ENCODE data around the gene SWI5.
A peak's percentile ranks its signal among the peaks of the same experiment; 100 is the strongest.
"Not testable (repeated sequence)": the region's sequence is repeated elsewhere in the genome, so short reads cannot be mapped to it uniquely, and the experiment has no call there.

Gene SWI5

DNA sequence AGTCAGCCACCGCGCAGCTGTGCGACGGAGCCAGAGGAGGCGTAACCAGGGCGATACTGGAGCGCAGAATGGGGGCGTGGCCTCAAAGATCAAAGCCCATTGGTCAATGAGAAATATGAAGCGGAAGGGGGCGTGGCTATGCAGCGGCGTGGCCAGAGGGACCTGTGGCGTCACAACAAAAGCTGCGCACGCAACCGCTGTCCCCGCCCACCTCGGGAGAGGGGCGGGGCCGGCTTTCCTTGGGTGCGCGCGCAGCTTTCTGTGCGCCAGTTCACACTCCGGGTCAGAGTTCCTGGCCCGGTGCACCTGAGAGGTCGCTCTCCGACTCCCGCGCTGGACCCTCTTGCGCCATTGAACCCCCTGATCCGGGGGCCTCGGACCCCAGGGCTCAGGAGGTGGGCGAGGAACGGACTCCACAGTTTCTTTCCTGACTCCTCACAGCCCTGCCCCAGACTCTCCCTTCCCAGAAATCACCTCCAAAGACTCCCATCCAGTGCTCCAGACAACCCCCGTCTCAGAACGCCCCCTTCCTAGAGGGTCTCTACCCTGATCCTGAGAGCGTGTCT, at the start of gene SWI5:
TSS of gene SWI5 (plus strand) at position 269 of the 566 bp plus-strand sequence.
- peak; percentile 100 for DNase-seq

DNA sequence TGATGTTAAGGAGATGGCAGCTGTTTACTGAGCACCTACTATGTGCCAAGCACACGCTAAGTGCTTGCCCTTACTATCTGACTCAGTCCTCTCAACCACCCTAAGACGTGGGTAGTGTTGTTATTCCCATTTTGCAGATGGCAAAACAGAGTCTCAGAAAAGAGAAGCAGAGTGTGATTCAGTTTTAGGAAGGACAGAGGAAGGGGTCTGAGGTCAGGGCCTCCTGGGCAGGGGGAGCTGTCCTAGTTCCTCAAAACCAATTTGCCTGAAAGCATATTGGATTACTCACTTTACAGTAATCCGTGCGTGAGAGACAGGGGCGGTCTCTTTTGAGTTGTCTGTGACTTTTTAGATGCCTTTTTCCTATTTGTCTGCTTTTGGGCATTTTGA, 49.7 kb upstream of the SWI5 start:
- no peak for DNase-seq

DNA sequence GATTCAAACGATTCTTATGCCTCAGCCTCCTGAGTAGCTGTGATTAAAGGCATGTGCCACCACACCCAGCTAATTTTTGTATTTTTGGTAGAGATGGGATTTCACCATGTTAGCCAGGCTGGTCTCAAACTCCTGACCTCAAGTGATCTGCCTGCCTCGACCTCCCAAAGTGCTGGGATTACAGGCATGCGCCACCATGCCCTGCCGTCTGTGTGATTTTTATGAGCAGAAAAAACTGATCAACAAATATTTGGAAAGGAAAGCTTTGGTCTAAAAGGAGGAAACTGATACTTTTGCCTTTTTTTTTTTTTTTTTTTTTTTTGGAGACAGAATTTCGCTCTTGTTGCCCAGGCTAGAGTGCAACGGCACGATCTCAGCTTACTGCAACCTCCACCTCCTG, 45.2 kb upstream of the SWI5 start:
- not testable (repeated sequence) for DNase-seq

DNA sequence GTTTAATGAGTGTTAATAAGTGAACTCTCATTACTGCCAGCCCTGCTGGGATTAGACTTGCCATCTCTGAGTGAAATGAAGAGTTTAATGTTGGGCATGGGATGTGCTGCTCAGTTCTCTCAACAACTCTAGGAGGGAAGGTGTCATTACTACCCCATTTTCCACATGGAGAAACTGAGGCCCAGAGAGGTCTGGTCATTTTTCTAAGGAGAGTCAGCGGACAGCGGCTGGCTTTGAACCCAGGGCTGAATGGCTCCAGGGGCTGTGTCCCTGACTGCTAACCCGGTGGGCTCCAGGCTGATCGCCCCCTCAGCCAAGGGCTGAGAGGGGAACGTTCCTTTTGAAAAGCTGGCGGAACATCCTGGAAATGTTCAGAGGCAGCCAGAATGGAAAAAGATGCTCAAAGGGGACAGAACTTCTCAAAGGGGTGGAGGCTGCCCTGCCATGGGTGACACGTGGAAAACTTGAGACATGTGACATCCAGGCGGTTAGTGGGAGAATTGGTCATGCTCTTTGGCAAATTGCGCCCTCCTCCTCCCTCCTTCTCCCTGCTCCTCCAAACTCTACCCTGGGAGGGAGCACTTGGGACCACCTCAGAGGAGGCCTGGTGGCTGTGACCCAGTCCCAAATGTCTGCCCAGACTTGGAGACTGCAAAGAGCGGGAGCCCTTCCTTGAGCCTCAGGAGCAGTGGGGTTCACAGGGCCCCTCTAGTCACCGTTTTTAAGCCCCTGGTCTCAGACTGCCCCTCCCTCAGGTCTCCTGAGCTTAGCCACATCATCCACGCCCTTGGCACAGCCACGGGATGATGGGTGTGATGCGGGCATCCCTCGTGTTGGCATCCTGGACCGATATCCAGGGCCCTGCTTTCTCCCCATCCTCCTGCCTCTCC, 44.2 kb upstream of the SWI5 start:
- no peak for DNase-seq

DNA sequence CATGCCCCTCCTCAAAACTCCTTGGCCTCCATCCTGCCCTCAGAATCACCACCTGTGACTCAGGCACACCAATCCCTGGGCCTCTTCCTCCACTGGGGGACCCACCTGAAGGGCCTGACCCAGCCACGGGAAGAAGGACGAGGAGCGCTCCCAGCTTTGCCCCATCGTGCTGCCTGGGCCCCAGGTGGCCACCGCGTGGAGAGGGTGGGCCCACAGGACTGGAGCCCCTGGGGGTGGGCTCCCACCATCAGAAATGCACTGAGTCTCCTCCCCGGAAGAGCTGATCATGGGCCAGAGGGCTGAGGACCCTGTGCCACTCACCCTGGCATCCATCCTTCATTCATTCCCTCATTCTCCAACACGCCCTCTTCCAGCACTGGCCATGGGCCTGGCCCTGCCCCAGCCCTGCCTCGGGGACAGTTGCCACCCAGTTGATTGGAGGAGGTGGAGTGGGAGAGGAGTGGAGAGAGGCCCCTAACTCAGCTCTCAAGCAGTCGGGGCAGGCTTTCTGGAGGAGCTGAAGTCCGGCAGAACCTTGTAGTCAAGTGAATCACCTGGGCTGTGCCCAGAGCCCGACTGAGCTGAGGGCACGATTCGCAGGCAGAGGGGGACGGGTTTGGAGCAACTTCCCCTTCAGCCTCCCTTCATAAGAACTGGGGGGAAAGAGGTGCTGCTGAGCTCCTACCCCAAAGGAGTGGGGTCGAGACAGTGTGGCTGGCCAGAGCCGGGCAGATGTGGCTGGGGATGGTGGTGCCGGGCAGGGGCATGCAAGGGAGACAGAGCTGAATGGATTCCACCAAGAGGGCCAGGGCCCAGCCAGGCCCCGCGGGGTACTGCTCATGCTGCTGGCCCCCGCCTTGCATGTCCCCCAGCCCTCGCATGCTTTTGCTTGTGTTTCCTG, 43.3 kb upstream of the SWI5 start:
- no peak for DNase-seq

- no peak for DNase-seq
Observed at GRCh38 chr9:128233817-128234406, 42.2 kb upstream of the SWI5 start.

GRCh38 chr9:128242124-128242523, 34.0 kb upstream of the SWI5 start:
- DNase-seq = no peak

DNA sequence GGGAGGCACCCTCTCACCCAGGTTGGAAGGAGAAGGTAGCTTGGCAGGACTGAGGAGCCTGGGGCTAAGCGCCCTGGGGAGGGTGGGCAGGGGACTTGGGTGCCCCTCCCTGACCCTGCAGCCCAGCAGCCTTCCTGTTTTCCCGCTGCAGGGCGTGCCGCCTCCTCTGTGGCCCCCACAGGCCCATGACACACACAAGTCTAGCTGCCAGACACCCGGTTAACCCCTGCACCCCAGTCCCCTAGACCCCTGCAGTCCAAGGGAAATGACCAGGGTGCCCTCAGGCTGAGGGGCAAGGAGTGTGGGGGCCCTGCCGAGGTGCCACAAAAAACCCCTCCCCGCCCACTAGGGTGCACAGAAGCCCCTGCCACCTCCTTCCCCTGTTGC, 33.3 kb upstream of the SWI5 start:
- no peak for DNase-seq

- DNase-seq = no peak
Observed at GRCh38 chr9:128243215-128244018, 32.7 kb upstream of the SWI5 start.

DNA sequence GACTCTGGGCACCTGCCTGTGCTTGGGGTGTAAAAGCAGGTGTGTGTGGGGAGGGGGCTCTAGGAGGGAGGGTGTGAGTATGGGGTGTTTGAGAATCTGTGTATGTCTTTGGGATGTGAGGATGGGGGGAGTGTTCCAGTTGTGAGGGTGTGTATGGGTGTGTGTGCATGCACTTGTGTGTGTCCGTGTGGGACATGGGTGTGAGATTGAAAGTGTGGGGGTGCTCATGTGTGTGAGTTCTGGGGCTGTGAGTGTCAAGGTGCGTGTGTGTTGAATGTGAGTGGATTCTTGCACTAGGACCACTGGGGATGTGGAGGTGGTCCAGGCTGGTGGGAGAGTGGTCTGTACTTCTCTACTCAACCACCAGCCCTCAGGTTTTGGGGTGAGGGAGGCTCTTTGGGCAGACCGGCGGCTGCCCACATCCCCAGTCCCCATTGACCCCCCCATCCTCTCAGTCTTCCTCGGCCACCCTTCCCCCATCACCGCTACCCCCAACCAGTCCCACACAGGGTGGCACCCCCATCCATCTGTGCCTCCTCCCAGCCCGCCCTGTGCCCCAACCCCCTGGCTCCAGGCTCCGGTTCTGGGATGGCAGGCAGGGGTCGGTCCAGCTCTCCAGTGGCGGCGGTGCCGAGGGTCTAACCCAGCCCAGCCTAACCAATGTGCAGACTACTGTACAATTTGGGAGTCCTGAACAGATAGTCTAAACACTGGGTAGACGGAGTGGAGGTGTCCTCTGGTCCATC, 31.8 kb upstream of the SWI5 start:
- DNase-seq = no peak

- DNase-seq = no peak
Observed at GRCh38 chr9:128244837-128245231, 31.2 kb upstream of the SWI5 start.

DNA sequence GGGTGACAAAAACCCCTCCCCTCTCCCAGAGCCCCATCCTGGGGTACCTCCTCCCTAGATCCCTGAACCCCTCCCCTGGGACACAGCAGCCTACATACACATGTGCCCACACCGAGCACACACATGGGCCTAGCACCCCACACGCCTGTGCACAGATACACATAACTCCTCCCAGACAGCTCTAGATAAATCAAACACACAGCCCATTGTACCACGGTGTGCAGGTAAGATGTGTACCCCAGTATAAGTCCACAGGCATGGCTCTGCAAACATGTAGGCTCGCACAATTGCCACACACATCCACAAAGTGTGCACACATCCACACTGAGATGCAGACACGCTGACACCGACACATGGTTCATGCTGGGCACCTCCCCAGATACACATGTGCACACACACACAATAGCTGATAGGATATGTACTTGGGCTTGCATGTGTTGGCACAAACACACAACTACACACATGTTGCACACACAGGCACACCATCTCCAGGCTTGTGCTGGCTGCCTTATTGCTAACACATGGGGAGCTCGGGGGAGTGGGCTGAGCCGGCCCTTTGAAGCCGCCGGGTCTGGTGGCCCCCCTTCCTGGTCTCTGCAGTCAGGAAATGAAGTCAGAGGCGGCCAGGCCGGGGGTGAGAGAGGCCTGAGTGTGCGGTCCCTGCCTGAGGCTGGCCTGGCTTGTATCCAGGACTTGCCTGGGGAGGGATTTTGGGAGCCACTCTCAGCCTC, 30.5 kb upstream of the SWI5 start:
- DNase-seq = no peak

DNA sequence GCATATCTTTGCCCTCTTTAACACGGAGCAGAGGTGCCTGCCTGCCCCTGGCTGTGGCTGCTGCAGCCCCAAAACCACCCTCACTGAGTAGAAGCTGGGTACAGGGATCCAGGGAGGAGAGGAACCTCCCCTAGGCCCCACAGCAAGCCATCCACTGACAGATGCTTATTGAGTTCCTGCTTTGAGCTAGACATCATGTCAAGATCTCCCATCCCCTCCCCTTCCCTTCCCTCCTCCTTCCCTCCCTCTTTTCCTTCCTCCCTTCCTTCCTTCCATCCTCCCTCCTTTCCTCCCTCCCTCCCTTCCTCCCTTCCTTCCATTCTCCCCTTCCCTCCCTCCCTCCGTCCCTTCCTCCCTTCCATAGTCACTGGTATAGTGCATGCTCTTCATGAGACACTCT, 29.6 kb upstream of the SWI5 start:
- DNase-seq = no peak

- DNase-seq = no peak
Observed at GRCh38 chr9:128247226-128247803, 28.8 kb upstream of the SWI5 start.

DNA sequence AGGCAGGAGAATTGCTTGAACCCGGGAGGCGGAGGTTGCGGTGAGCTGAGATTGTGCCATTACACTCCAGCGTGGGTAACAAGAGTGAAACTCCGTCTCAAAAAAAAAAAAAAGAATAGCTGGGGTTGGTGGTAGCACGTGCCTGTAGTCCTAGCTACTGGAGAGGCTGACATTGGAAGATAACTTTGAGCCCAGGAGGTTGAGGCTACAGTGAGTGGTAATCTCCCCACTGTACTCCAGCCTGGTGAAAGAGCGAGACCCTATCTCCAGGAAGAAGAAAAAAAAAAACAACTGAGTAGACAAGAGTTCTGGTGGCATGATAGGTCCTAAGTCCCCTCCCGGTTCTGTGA, 26.5 kb upstream of the SWI5 start:
- no peak for DNase-seq

GRCh38 chr9:128249908-128250838, 25.9 kb upstream of the SWI5 start:
- DNase-seq = peak; percentile 96

DNA sequence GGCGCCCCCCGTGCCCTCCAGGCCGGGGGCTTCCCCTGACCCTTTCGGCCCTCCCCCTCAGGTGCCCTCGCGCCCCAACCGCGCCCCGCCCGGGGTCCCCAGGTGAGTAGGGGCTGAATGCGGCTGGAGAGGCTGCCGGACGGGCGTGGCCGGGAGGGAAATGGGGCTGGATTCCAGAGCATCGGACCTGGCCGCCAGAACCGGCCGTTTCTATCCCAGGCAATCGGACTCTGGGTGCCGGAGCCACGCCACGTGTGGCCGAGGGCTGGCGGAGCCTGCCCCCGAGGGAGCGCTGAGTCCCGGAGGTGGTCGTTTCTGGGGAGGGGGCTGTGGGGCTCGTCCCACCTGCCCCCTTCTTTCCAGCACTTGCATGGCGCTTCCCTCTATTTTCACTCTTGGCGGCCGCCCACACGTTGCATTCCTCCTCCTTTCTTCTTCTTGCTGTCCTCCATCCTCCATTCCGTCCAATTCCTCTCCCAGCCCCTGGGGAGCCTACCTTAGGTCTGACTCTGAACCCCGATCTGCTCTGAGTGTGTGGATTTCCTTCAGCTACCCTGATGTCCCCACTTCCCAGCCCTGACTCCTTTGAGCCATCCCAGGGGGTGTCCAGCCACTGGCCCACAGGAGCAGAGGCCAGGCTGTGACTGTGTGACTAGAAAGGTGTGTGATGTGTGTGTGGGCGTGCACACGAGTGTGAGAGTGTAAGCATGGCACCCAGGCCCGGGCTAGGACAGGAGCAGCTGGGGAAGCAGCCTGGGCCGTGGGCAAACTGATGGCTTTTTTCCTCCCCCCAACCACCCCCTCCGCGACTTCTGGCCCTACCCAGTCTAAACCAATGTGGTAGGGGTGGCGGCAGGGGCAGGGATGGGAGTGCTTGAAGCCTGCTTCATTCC, 25.0 kb upstream of the SWI5 start:
- no peak for DNase-seq

DNA sequence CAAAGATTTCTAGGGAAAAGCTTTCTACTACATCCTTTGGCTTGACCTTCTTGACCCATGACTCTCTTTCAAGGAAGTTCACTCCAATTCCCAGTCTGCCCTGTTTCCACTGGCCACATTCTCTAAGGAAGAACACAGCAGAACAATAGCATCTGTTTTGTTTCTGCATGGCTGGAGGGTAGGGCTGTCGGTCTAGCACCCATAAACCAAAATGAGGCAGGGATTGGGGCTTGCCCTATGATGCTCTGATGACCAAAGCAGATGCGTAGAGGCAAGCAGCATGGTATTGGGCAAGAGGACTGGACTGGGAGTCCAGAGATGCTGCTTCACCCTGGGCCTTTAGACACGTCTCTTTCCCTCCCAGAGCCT, 24.4 kb upstream of the SWI5 start:
- DNase-seq = no peak

All from activated CD4-positive, CD25-positive, alpha-beta regulatory T cell treated with anti-CD3 and anti-CD28 coated beads, Interleukin-2, amount 50 U/mL, for 72 hours (primary cell).